Breast epithelium (tissue), 3 donors: Measurements from ENCODE around the gene MLC1.
"Not testable (repeated sequence)": the region's sequence is repeated elsewhere in the genome, so short reads cannot be mapped to it uniquely, and the experiment has no call there.

ENCODE experiments used
- POLR2A ChIP-seq: fragments of 450-650 bp; IDR thresholded peaks from one replicate; pipeline ENCODE4 v1.6.1; 2016; ENCODE audit warnings: antibody characterized with exemption, mild to moderate bottlenecking, moderate library complexity
- POLR2AphosphoS5 ChIP-seq, 3 donors: sonication (generic); formaldehyde crosslinking; IDR thresholded peaks; one replicate each; pipeline ENCODE4 v1.6.1; 2017; ENCODE audit warnings: antibody characterized with exemption in 3 of 3
- TF ChIP-seq, protein P1 (sequence below), 3 donors: fragments of 450-650 bp; IDR thresholded peaks; one replicate each; pipeline ENCODE4 v1.5.1; 2016 to 2017; ENCODE audit warnings: antibody characterized with exemption in 3 of 3, mild to moderate bottlenecking in 3 of 3, moderate library complexity in 3 of 3

DNA sequence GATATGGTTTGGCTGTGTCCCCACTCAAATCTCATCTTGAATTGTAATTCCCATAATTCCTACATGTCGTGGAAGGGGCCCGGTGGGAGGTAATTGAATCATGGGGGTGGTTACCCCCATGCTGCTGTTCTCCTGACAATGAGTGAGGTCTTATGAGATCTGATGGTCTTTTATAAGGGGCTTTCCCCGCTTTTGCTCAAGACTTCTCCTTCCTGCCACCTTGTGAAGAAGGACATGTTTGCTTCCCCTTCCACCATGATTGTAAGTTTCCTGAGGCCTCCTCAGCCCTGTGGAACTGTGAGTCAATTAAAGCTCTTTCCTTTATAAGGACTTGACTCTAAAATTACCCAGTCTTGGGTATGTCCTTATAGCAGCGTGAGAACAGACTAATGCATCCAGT, 1.7 kb upstream of the MLC1 start:
- TF ChIP-seq, protein P1, sequence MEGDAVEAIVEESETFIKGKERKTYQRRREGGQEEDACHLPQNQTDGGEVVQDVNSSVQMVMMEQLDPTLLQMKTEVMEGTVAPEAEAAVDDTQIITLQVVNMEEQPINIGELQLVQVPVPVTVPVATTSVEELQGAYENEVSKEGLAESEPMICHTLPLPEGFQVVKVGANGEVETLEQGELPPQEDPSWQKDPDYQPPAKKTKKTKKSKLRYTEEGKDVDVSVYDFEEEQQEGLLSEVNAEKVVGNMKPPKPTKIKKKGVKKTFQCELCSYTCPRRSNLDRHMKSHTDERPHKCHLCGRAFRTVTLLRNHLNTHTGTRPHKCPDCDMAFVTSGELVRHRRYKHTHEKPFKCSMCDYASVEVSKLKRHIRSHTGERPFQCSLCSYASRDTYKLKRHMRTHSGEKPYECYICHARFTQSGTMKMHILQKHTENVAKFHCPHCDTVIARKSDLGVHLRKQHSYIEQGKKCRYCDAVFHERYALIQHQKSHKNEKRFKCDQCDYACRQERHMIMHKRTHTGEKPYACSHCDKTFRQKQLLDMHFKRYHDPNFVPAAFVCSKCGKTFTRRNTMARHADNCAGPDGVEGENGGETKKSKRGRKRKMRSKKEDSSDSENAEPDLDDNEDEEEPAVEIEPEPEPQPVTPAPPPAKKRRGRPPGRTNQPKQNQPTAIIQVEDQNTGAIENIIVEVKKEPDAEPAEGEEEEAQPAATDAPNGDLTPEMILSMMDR (IDR thresholded peaks at IDR 0.05) = not testable (repeated sequence)
- not testable (repeated sequence) for TF ChIP-seq POLR2A; POLR2AphosphoS5 (IDR thresholded peaks at IDR 0.05)
